ENCODE results near the gene RAB11FIP4. TPM values are rescaled to one million over a fixed set of nuclear protein-coding genes. Genes with fewer than 3 reads are reported as not detected.

RAB11FIP4 gene
- total and polyA plus RNA-seq, 2 of the 13 experiments (the other 11 are each of a cell fraction or from before 2014, with no cell fraction given), result 28.0 to 89.3 TPM

DNA sequence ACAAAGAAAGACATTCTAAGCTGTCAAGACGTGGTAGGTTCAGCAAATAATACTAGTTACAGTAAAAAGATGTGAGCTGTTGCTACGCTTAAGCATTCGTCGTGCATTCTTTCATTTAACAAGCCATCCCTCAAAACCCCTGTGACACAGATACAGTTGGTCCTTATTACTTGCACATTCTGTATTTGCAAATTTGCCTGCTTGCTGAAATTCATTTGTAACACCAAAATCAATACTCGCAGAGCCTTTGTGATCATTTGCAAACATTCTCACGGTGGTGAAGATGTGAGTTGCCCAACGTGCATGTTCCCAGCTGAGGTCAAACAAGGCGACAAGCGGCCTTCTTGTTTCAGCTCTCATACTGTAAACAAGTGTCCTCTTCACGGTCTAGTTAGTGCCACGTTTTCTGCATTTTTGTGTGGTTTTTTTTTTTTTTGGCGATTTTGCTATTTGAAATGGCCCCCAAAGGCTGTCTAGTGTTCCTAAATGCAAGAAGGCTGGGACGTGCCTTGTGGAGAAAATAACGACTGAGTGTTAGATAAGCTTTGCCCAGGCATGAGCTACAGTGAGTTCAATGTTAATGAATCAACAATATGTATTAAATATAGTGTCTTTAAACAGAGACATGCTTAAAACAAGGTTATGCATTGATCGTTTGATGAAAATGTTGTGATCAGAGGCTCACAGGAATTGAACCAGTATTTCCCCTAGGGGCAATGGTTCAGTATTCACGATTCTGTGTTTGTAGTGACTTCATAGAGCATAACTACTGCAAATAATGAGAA lies 84.1 kb downstream of the RAB11FIP4 start (continued):
- TF ChIP-seq ZNF547 (CRISPR knock-in tag; IDR thresholded peaks at IDR 0.05) (no peak), SIX4 (CRISPR knock-in tag; IDR thresholded peaks at IDR 0.05) (peak; percentile 78), ZBTB7A (CRISPR knock-in tag; IDR thresholded peaks at IDR 0.05) (no peak), SRY (CRISPR knock-in tag; IDR thresholded peaks at IDR 0.05) (no peak), CREB1 (IDR thresholded peaks at IDR 0.05) (no peak), CREB1 (CRISPR knock-in tag; IDR thresholded peaks at IDR 0.05) (peak; percentile 62; the same call in 1 of the 2 replicates), ZSCAN25 (CRISPR knock-in tag; IDR thresholded peaks at IDR 0.05) (peak; percentile 90), TRIM24 (CRISPR knock-in tag; IDR thresholded peaks at IDR 0.05) (no peak), YEATS4 (CRISPR knock-in tag; IDR thresholded peaks at IDR 0.05; ENCODE audit: borderline replicate concordance) (peak; percentile 36; the same call in 1 of the 2 replicates), KAT7 (CRISPR knock-in tag; IDR thresholded peaks at IDR 0.05; ENCODE audit: borderline replicate concordance) (no peak), AGO2 (optimal IDR thresholded peaks at IDR 0.05; ENCODE audit: low read depth, low read length) (no peak), JUNB (CRISPR knock-in tag; IDR thresholded peaks at IDR 0.05; ENCODE audit: borderline replicate concordance) (no peak)
- TF ChIP-seq, protein P1, sequence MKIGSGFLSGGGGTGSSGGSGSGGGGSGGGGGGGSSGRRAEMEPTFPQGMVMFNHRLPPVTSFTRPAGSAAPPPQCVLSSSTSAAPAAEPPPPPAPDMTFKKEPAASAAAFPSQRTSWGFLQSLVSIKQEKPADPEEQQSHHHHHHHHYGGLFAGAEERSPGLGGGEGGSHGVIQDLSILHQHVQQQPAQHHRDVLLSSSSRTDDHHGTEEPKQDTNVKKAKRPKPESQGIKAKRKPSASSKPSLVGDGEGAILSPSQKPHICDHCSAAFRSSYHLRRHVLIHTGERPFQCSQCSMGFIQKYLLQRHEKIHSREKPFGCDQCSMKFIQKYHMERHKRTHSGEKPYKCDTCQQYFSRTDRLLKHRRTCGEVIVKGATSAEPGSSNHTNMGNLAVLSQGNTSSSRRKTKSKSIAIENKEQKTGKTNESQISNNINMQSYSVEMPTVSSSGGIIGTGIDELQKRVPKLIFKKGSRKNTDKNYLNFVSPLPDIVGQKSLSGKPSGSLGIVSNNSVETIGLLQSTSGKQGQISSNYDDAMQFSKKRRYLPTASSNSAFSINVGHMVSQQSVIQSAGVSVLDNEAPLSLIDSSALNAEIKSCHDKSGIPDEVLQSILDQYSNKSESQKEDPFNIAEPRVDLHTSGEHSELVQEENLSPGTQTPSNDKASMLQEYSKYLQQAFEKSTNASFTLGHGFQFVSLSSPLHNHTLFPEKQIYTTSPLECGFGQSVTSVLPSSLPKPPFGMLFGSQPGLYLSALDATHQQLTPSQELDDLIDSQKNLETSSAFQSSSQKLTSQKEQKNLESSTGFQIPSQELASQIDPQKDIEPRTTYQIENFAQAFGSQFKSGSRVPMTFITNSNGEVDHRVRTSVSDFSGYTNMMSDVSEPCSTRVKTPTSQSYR (CRISPR knock-in tag; IDR thresholded peaks at IDR 0.05; ENCODE audit: borderline replicate concordance), result peak; percentile 70; the same call in 1 of the 2 replicates
- TF ChIP-seq, protein P2, sequence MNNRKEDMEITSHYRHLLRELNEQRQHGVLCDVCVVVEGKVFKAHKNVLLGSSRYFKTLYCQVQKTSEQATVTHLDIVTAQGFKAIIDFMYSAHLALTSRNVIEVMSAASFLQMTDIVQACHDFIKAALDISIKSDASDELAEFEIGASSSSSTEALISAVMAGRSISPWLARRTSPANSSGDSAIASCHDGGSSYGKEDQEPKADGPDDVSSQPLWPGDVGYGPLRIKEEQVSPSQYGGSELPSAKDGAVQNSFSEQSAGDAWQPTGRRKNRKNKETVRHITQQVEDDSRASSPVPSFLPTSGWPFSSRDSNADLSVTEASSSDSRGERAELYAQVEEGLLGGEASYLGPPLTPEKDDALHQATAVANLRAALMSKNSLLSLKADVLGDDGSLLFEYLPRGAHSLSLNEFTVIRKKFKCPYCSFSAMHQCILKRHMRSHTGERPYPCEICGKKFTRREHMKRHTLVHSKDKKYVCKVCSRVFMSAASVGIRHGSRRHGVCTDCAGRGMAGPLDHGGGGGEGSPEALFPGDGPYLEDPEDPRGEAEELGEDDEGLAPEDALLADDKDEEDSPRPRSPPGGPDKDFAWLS (CRISPR knock-in tag; IDR thresholded peaks at IDR 0.05; ENCODE audit: borderline replicate concordance), result no peak
- TF ChIP-seq, protein P3, sequence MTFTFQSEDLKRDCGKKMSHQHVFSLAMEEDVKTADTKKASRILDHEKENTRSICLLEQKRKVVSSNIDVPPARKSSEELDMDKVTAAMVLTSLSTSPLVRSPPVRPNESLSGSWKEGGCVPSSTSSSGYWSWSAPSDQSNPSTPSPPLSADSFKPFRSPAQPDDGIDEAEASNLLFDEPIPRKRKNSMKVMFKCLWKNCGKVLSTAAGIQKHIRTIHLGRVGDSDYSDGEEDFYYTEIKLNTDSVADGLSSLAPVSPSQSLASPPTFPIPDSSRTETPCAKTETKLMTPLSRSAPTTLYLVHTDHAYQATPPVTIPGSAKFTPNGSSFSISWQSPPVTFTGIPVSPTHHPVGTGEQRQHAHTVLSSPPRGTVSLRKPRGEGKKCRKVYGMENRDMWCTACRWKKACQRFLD (CRISPR knock-in tag; IDR thresholded peaks at IDR 0.05; ENCODE audit: borderline replicate concordance), result no peak
- TF ChIP-seq, protein P4, sequence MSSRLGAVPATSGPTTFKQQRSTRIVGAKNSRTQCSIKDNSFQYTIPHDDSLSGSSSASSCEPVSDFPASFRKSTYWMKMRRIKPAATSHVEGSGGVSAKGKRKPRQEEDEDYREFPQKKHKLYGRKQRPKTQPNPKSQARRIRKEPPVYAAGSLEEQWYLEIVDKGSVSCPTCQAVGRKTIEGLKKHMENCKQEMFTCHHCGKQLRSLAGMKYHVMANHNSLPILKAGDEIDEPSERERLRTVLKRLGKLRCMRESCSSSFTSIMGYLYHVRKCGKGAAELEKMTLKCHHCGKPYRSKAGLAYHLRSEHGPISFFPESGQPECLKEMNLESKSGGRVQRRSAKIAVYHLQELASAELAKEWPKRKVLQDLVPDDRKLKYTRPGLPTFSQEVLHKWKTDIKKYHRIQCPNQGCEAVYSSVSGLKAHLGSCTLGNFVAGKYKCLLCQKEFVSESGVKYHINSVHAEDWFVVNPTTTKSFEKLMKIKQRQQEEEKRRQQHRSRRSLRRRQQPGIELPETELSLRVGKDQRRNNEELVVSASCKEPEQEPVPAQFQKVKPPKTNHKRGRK (CRISPR knock-in tag; IDR thresholded peaks at IDR 0.05), result no peak
- TF ChIP-seq, protein P5, sequence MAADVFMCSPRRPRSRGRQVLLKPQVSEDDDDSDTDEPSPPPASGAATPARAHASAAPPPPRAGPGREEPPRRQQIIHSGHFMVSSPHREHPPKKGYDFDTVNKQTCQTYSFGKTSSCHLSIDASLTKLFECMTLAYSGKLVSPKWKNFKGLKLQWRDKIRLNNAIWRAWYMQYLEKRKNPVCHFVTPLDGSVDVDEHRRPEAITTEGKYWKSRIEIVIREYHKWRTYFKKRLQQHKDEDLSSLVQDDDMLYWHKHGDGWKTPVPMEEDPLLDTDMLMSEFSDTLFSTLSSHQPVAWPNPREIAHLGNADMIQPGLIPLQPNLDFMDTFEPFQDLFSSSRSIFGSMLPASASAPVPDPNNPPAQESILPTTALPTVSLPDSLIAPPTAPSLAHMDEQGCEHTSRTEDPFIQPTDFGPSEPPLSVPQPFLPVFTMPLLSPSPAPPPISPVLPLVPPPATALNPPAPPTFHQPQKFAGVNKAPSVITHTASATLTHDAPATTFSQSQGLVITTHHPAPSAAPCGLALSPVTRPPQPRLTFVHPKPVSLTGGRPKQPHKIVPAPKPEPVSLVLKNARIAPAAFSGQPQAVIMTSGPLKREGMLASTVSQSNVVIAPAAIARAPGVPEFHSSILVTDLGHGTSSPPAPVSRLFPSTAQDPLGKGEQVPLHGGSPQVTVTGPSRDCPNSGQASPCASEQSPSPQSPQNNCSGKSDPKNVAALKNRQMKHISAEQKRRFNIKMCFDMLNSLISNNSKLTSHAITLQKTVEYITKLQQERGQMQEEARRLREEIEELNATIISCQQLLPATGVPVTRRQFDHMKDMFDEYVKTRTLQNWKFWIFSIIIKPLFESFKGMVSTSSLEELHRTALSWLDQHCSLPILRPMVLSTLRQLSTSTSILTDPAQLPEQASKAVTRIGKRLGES (CRISPR knock-in tag; IDR thresholded peaks at IDR 0.05; ENCODE audit: borderline replicate concordance), result no peak

Measured in HepG2 (cell line).